ENCODE data around the gene GHRL.
A peak's percentile ranks its signal among the peaks of the same experiment; 100 is the strongest.

Gene GHRL

GRCh38 chr3:10321630-10322351 lies 29.0 kb upstream of the GHRL start:
- Histone ChIP-seq H3K4me3 (ENCODE audit: low read depth, low read length) (no peak overlapping the region), H3K9me3 (ENCODE audit: control insufficient read depth, insufficient read depth, low read length) (no peaks in the 10 kb centered on the region), H3K4me1 (ENCODE audit: control insufficient read depth, insufficient read depth, low read length) (peaks cover 3% of the 10 kb centered on the region), H3K36me3 (ENCODE audit: control insufficient read depth, insufficient read depth, low read length) (peaks cover 19% of the 10 kb centered on the region), H3K9ac (ENCODE audit: low read depth, low read length) (no peak overlapping the region), H3K27me3 (ENCODE audit: control insufficient read depth, insufficient read depth, low read length) (no peaks in the 10 kb centered on the region)

- Histone ChIP-seq H3K27me3 (ENCODE audit: control insufficient read depth, insufficient read depth, low read length) (no peaks in the 10 kb centered on the region), H3K4me1 (ENCODE audit: control insufficient read depth, insufficient read depth, low read length) (peaks cover 3% of the 10 kb centered on the region), H3K4me3 (ENCODE audit: low read depth, low read length) (peak overlapping the region; percentile 100), H3K9me3 (ENCODE audit: control insufficient read depth, insufficient read depth, low read length) (no peaks in the 10 kb centered on the region), H3K36me3 (ENCODE audit: control insufficient read depth, insufficient read depth, low read length) (peaks cover 31% of the 10 kb centered on the region), H3K9ac (ENCODE audit: low read depth, low read length) (peak overlapping the region; percentile 100)
Measured at GRCh38 chr3:10320320-10320677, 27.6 kb upstream of the GHRL start.

- Histone ChIP-seq H3K36me3 (ENCODE audit: control insufficient read depth, insufficient read depth, low read length) (peaks cover 36% of the 10 kb centered on the region), H3K9me3 (ENCODE audit: control insufficient read depth, insufficient read depth, low read length) (no peaks in the 10 kb centered on the region), H3K9ac (ENCODE audit: low read depth, low read length) (peak overlapping the region; percentile 100), H3K4me3 (ENCODE audit: low read depth, low read length) (peak overlapping the region; percentile 100), H3K4me1 (ENCODE audit: control insufficient read depth, insufficient read depth, low read length) (peaks cover 3% of the 10 kb centered on the region), H3K27me3 (ENCODE audit: control insufficient read depth, insufficient read depth, low read length) (no peaks in the 10 kb centered on the region)
Measured at GRCh38 chr3:10319804-10320203, 27.1 kb upstream of the GHRL start.

GRCh38 chr3:10319251-10319650 lies 26.5 kb upstream of the GHRL start:
- H3K9me3 ChIP-seq (ENCODE audit: control insufficient read depth, insufficient read depth, low read length) = no peaks in the 10 kb centered on the region
- H3K4me1 ChIP-seq (ENCODE audit: control insufficient read depth, insufficient read depth, low read length) = peaks cover 3% of the 10 kb centered on the region
- peaks cover 38% of the 10 kb centered on the region for H3K36me3 ChIP-seq (ENCODE audit: control insufficient read depth, insufficient read depth, low read length)
- peak overlapping the region; percentile 22 for H3K4me3 ChIP-seq (ENCODE audit: low read depth, low read length)
- no peaks in the 10 kb centered on the region for H3K27me3 ChIP-seq (ENCODE audit: control insufficient read depth, insufficient read depth, low read length)
- no peak overlapping the region for H3K9ac ChIP-seq (ENCODE audit: low read depth, low read length)

GRCh38 chr3:10317961-10318350 lies 25.2 kb upstream of the GHRL start:
- Histone ChIP-seq H3K4me3 (ENCODE audit: low read depth, low read length) (no peak overlapping the region), H3K9me3 (ENCODE audit: control insufficient read depth, insufficient read depth, low read length) (no peaks in the 10 kb centered on the region), H3K27me3 (ENCODE audit: control insufficient read depth, insufficient read depth, low read length) (no peaks in the 10 kb centered on the region), H3K9ac (ENCODE audit: low read depth, low read length) (no peak overlapping the region), H3K36me3 (ENCODE audit: control insufficient read depth, insufficient read depth, low read length) (peaks cover 38% of the 10 kb centered on the region), H3K4me1 (ENCODE audit: control insufficient read depth, insufficient read depth, low read length) (peaks cover 3% of the 10 kb centered on the region)

GRCh38 chr3:10317311-10317960 lies 24.7 kb upstream of the GHRL start:
- Histone ChIP-seq H3K9ac (ENCODE audit: low read depth, low read length) (no peak overlapping the region), H3K9me3 (ENCODE audit: control insufficient read depth, insufficient read depth, low read length) (no peaks in the 10 kb centered on the region), H3K4me3 (ENCODE audit: low read depth, low read length) (no peak overlapping the region), H3K36me3 (ENCODE audit: control insufficient read depth, insufficient read depth, low read length) (peaks cover 43% of the 10 kb centered on the region), H3K27me3 (ENCODE audit: control insufficient read depth, insufficient read depth, low read length) (no peaks in the 10 kb centered on the region), H3K4me1 (ENCODE audit: control insufficient read depth, insufficient read depth, low read length) (peaks cover 3% of the 10 kb centered on the region)

- H3K27me3 ChIP-seq (ENCODE audit: control insufficient read depth, insufficient read depth, low read length) = no peaks in the 10 kb centered on the region
- H3K9me3 ChIP-seq (ENCODE audit: control insufficient read depth, insufficient read depth, low read length) = no peaks in the 10 kb centered on the region
- no peak overlapping the region for H3K9ac ChIP-seq (ENCODE audit: low read depth, low read length)
- H3K4me1 ChIP-seq (ENCODE audit: control insufficient read depth, insufficient read depth, low read length) = peaks cover 3% of the 10 kb centered on the region
- peaks cover 59% of the 10 kb centered on the region for H3K36me3 ChIP-seq (ENCODE audit: control insufficient read depth, insufficient read depth, low read length)
- no peak overlapping the region for H3K4me3 ChIP-seq (ENCODE audit: low read depth, low read length)
Measured at GRCh38 chr3:10315771-10316344, 23.1 kb upstream of the GHRL start.

GRCh38 chr3:10315101-10315500 lies 22.4 kb upstream of the GHRL start:
- Histone ChIP-seq H3K9me3 (ENCODE audit: control insufficient read depth, insufficient read depth, low read length) (no peaks in the 10 kb centered on the region), H3K9ac (ENCODE audit: low read depth, low read length) (no peak overlapping the region), H3K4me1 (ENCODE audit: control insufficient read depth, insufficient read depth, low read length) (peaks cover 3% of the 10 kb centered on the region), H3K27me3 (ENCODE audit: control insufficient read depth, insufficient read depth, low read length) (no peaks in the 10 kb centered on the region), H3K4me3 (ENCODE audit: low read depth, low read length) (no peak overlapping the region), H3K36me3 (ENCODE audit: control insufficient read depth, insufficient read depth, low read length) (peaks cover 59% of the 10 kb centered on the region)

- no peak overlapping the region for H3K9ac ChIP-seq (ENCODE audit: low read depth, low read length)
Measured at GRCh38 chr3:10312861-10313260, 20.1 kb upstream of the GHRL start.

GRCh38 chr3:10312391-10312790 lies 19.6 kb upstream of the GHRL start:
- Histone ChIP-seq H3K4me3 (ENCODE audit: low read depth, low read length) (no peak overlapping the region), H3K9me3 (ENCODE audit: control insufficient read depth, insufficient read depth, low read length) (no peaks in the 10 kb centered on the region), H3K27me3 (ENCODE audit: control insufficient read depth, insufficient read depth, low read length) (no peaks in the 10 kb centered on the region), H3K4me1 (ENCODE audit: control insufficient read depth, insufficient read depth, low read length) (no peaks in the 10 kb centered on the region), H3K36me3 (ENCODE audit: control insufficient read depth, insufficient read depth, low read length) (peaks cover 44% of the 10 kb centered on the region), H3K9ac (ENCODE audit: low read depth, low read length) (no peak overlapping the region)

More at GRCh38 chr3:10312861-10313260, 20.1 kb upstream of the GHRL start:
- H3K4me3 ChIP-seq (ENCODE audit: low read depth, low read length) = no peak overlapping the region
- peaks cover 47% of the 10 kb centered on the region for H3K36me3 ChIP-seq (ENCODE audit: control insufficient read depth, insufficient read depth, low read length)
- H3K27me3 ChIP-seq (ENCODE audit: control insufficient read depth, insufficient read depth, low read length) = no peaks in the 10 kb centered on the region
- no peaks in the 10 kb centered on the region for H3K9me3 ChIP-seq (ENCODE audit: control insufficient read depth, insufficient read depth, low read length)
- no peaks in the 10 kb centered on the region for H3K4me1 ChIP-seq (ENCODE audit: control insufficient read depth, insufficient read depth, low read length)

- no peaks in the 10 kb centered on the region for H3K27me3 ChIP-seq (ENCODE audit: control insufficient read depth, insufficient read depth, low read length)
- no peak overlapping the region for H3K4me3 ChIP-seq (ENCODE audit: low read depth, low read length)
- H3K4me1 ChIP-seq (ENCODE audit: control insufficient read depth, insufficient read depth, low read length) = no peaks in the 10 kb centered on the region
- H3K9me3 ChIP-seq (ENCODE audit: control insufficient read depth, insufficient read depth, low read length) = no peaks in the 10 kb centered on the region
- no peak overlapping the region for H3K9ac ChIP-seq (ENCODE audit: low read depth, low read length)
- peaks cover 39% of the 10 kb centered on the region for H3K36me3 ChIP-seq (ENCODE audit: control insufficient read depth, insufficient read depth, low read length)
Measured at GRCh38 chr3:10311710-10312109, 19.0 kb upstream of the GHRL start.

GRCh38 chr3:10310578-10310977 lies 17.8 kb upstream of the GHRL start:
- no peaks in the 10 kb centered on the region for H3K4me1 ChIP-seq (ENCODE audit: control insufficient read depth, insufficient read depth, low read length)
- no peaks in the 10 kb centered on the region for H3K9me3 ChIP-seq (ENCODE audit: control insufficient read depth, insufficient read depth, low read length)
- H3K4me3 ChIP-seq (ENCODE audit: low read depth, low read length) = no peak overlapping the region
- peaks cover 30% of the 10 kb centered on the region for H3K36me3 ChIP-seq (ENCODE audit: control insufficient read depth, insufficient read depth, low read length)
- H3K27me3 ChIP-seq (ENCODE audit: control insufficient read depth, insufficient read depth, low read length) = no peaks in the 10 kb centered on the region
- no peak overlapping the region for H3K9ac ChIP-seq (ENCODE audit: low read depth, low read length)

All from iPS-15b (cell line).